Spinal cord (tissue), 10 donors: ENCODE results near the gene BMP6. TPM values are rescaled to one million over a fixed set of nuclear protein-coding genes. Genes with fewer than 3 reads are reported as not detected.
A peak's percentile ranks its signal among the peaks of the same experiment; 100 is the strongest.
"Not testable (repeated sequence)": the region's sequence is repeated elsewhere in the genome, so short reads cannot be mapped to it uniquely, and the experiment has no call there.

ENCODE experiments used
- DNase-seq, 6 donors: peaks; one replicate each; pipeline versions ENCODE4 v3.0.0 to v3.0.0-alpha.2; 2013 to 2015; ENCODE audit warnings: low spot score in 6 of 6, low read depth in 4 of 6
- H3K27ac ChIP-seq: one replicate; pipeline ENCODE4 v1.5.1; 2013; ENCODE audit warnings: low read depth, low read length, control low read depth
- H3K27me3 ChIP-seq: one replicate; pipeline ENCODE4 v1.6.1; 2013; ENCODE audit warnings: low read length; ENCODE audit not compliant: control insufficient read depth, insufficient read depth
- H3K36me3 ChIP-seq: one replicate; pipeline ENCODE4 v1.6.1; 2013; ENCODE audit warnings: low read length; ENCODE audit not compliant: control insufficient read depth, insufficient read depth
- H3K4me1 ChIP-seq: one replicate; pipeline ENCODE4 v1.6.1; 2013; ENCODE audit warnings: low read length; ENCODE audit not compliant: control insufficient read depth, insufficient read depth
- H3K4me3 ChIP-seq: one replicate; pipeline ENCODE4 v1.5.1; 2013; ENCODE audit warnings: low read depth, low read length, control low read depth
- H3K9me3 ChIP-seq: one replicate; pipeline ENCODE4 v1.6.1; 2013; ENCODE audit warnings: low read length; ENCODE audit not compliant: control insufficient read depth, insufficient read depth
- WGBS: methylation state at CpG from one replicate; pipeline ENCODE4 v1.1.5; 2013; ENCODE audit warnings: missing lambda C conversion rate; ENCODE audit not compliant: insufficient coverage; 5-methylcytosine and 5-hydroxymethylcytosine counted together
- polyA plus RNA-seq, 2 donors: library from polyadenylated mRNA; unstranded; fragments of 120-200 nt; gene quantifications; one replicate each; pipeline ENCODE4 v1.2.1, GENCODE V29; 2013; ENCODE audit not compliant: insufficient read length in 2 of 2
- total RNA-seq, 2 donors: library from RNA; depleted of rRNA in 1 of 2; stranded (reverse); fragments of 120-200 nt in 1 of 2; fragments of >200 nt in 1 of 2; gene quantifications; one replicate each; pipeline versions ENCODE4 v1.2.3 to v1.2.4, GENCODE V29; 2013 to 2014
- donor health status: healthy.

BMP6 gene
- total and polyA plus RNA-seq, 4 donors = 13.6 to 93.3 (median 24.1) TPM

DNA sequence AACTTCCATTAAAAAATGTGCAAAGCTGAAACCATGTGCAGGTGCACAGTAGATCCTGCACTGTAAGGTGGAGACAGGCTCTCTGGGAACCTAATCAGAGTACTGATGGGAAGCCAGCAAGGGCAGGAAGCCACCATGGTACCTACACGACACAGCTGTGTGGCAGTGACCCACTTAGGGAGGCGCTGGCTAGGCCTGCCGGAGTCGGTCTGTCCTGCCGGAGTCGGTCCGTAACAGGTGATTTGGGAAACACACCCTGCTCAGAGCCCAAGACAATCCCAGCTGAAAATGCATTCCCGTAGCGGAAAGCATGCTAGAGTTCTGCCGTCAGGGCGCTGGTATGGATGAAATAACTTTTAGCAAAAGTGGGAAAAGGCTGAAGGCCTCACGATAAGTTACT is 167.4 kb downstream of the BMP6 start:
- peaks cover 45% of the 10 kb centered on the region for H3K36me3 ChIP-seq
- no peak overlapping the region for H3K4me3 ChIP-seq
- H3K27me3 ChIP-seq = no peaks in the 10 kb centered on the region
- H3K27ac ChIP-seq = no peak overlapping the region
- no peak for DNase-seq
- no peaks in the 10 kb centered on the region for H3K9me3 ChIP-seq
- 95% methylated on average over 10 of the region's 12 CpGs for WGBS
- peaks cover 13% of the 10 kb centered on the region for H3K4me1 ChIP-seq

DNA sequence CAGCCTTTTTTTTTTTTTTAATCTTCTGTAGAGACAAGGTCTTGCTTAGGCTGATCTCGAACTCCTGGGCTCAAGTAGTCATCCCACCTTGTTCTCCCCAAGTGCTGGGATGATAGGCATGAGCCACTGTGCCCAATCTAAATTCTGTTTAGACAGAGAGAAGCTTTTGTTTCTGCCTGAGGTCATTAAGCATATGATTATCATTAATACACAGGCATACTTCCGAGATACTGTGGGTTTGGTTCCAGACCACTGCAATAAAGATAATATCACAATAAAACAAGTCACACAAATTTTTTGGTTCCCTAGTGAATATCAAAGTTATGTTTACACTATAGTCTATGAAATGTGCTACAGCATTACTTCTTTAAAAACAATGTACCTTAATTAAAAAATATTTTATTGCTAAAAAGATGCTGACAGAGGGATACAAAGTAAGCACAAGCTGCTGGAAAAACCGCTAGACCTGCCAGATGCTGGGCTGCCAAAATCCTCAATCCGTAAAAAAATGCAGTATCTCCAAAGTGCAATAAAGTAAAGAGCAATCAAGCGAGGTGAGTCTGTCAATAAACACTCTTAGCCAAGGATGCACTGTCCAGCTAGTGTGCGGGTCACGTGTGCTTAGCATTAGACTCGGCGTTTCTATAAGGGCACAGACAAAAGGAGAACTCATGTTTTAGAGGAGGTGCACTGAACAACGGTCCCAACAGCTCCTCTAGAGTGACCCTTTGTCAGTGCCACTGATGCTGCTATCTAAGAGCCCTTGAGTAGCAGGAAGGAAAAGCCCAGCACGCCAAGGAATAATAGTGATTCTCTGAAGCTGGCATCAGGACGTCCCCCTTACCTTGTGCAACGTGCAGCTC is 168.6 kb downstream of the BMP6 start:
- no peak for DNase-seq

DNA sequence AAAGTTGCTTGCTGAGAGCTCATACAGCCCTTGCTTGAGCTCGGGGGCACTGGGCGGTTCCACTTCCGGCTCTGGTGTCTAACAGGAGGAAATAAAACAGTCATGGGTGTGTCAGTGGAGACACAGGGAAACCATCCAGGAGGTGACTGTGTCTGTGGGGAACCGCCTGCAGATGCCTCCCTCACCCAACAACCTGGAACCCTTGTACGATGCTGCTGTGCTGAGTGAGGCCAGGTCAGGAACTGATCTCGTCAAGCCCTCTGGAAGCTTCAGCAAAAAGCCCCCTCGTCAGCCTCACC is 169.2 kb downstream of the BMP6 start:
- no peak for DNase-seq
- Histone ChIP-seq H3K27ac (no peak overlapping the region), H3K36me3 (peaks cover 41% of the 10 kb centered on the region), H3K4me1 (peaks cover 13% of the 10 kb centered on the region), H3K9me3 (no peaks in the 10 kb centered on the region), H3K4me3 (no peak overlapping the region), H3K27me3 (no peaks in the 10 kb centered on the region)
- 98% methylated on average over 7 of the region's 7 CpGs for WGBS

More for the DNA sequence above, 168.6 kb downstream of the BMP6 start:
- Histone ChIP-seq H3K27ac (no peak overlapping the region), H3K27me3 (no peaks in the 10 kb centered on the region), H3K9me3 (no peaks in the 10 kb centered on the region), H3K36me3 (peaks cover 43% of the 10 kb centered on the region), H3K4me1 (peaks cover 13% of the 10 kb centered on the region), H3K4me3 (no peak overlapping the region)
- WGBS = 90% methylated on average over 11 of the region's 13 CpGs

DNA sequence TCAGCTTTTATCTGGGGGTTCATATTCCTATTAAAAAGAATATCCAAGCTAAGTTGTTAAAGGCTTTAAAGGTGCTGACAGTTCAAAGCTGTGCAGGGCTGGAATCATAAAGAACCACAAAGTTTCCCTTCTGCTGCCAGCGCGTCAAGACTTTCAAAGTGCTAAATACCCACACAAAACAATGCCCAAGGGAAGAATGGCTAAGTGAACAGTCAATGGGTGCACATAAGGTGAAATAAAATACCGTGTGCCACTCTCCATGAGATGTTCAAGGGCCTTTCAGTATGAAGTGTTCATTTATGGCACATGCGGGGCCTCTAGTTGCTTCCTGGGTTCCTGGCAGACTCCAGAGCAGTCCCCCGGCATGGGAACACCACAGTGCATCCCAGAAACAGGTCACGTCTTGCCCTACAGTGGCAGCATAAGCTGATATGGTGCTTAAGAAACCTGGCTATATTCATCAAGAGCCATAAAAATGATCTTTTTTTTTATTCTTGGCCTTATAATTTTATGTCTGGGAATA is 170.6 kb downstream of the BMP6 start:
- Histone ChIP-seq H3K4me1 (peaks cover under 1% of the 10 kb centered on the region), H3K4me3 (no peak overlapping the region), H3K36me3 (peaks cover 41% of the 10 kb centered on the region), H3K9me3 (no peaks in the 10 kb centered on the region), H3K27me3 (no peaks in the 10 kb centered on the region), H3K27ac (no peak overlapping the region)
- 67% methylated on average over 3 of the region's 6 CpGs for WGBS
- no peak for DNase-seq

DNA sequence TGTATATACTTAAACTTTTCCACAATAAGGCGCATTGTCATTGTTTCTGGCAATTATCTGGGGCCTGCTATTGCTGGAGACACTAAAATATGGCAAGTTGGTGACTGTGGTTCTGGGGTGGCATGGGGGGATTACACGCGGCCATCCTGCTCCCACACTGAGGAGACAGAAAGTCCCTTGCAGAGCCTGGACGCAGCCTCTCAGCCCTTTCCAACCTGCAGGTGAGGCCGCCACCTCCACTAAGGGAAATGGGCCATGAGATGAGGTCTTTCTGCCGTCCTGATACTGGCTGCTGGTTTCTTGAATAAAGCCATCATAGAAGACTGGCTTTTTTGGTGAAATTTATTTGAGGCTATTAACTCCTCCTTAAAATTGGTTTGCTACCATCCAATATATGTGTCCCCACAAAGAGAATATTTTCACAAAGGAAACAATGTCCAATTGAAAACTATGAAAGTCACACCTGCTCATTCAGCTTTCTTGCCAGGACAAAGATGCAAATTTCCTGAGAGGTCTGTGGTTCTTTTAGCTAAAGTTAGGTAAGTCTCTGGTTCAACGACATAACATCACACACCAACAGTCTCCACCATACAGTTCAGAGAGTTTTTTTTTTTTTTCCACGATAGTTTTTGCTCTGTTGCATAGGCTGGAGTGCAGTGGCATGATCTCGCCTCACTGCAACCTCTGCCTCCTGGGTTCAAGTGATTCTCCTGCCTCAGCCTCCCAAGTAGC is 171.7 kb downstream of the BMP6 start:
- no peak for DNase-seq
- H3K27ac ChIP-seq = no peak overlapping the region
- H3K36me3 ChIP-seq = peaks cover 48% of the 10 kb centered on the region
- H3K4me1 ChIP-seq = no peaks in the 10 kb centered on the region
- no peaks in the 10 kb centered on the region for H3K9me3 ChIP-seq
- no peak overlapping the region for H3K4me3 ChIP-seq
- H3K27me3 ChIP-seq = no peaks in the 10 kb centered on the region
- 100% methylated on average over 4 of the region's 9 CpGs for WGBS

DNA sequence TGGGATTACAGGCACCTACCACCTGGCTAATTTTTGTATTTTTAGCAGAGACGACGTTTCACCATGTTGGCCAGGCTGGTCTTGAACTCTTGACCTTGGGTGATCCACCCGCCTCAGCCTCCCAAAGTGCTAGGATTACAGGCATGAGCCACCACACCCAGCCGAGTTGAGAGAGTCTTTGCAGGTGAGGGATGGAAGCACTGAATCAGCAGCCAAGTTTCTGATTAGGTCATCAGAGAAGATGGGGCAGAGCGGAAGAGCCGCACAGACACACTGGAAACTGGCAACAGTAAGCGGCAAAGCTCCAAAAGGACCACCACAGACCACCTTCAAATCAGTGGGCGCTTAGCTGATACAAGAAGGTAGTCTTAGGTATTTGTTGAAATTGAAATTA is 172.3 kb downstream of the BMP6 start:
- H3K27me3 ChIP-seq, H3K4me3 ChIP-seq, H3K4me1 ChIP-seq, DNase-seq, H3K27ac ChIP-seq, H3K9me3 ChIP-seq: not testable (repeated sequence)
- peaks cover 51% of the 10 kb centered on the region for H3K36me3 ChIP-seq
- WGBS = 95% methylated on average over 7 of the region's 8 CpGs

DNA sequence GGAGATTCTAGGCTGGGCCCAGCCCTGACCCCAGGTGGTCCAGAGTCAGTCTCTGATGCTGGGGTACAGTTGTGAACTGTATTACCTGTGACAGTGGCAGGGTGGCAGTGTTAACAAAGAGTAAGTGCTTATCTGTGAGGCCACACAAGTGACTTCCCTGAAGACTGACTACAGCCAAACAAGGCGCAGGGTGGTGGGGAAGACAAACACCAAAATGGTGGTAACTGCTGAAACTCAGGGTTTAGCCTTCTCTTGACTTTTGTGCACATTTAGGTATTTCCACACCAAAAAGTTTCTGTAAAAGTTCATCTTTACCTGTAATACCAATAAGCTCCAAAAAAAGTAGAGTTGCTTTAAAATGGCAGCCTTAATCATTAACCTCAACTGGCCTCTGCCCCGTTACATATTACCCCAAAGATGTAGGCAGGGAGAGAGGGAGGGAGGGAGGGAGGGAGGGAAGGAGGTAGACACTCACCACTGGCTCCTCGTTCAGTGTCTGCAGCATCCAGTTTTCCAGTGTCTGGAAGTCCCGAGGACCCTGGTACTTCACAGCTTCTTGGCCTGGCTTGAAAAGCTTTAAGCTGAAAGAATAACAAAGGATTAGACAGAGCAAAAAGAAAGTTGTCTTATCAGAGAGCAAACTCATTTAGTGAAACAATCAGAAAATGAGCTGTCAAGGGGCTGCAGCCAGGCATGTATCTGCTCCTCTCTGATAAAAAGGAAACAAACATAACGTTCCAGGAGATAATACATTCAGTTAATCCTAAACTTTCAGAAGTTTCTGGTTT is 173.4 kb downstream of the BMP6 start:
- peak in 1 of 6 donors; percentile 17 for DNase-seq
- Histone ChIP-seq H3K4me1 (no peaks in the 10 kb centered on the region), H3K9me3 (no peaks in the 10 kb centered on the region), H3K27me3 (no peaks in the 10 kb centered on the region), H3K36me3 (peaks cover 48% of the 10 kb centered on the region), H3K27ac (no peak overlapping the region), H3K4me3 (no peak overlapping the region)
- WGBS = 53% methylated on average over 4 of the region's 5 CpGs

DNA sequence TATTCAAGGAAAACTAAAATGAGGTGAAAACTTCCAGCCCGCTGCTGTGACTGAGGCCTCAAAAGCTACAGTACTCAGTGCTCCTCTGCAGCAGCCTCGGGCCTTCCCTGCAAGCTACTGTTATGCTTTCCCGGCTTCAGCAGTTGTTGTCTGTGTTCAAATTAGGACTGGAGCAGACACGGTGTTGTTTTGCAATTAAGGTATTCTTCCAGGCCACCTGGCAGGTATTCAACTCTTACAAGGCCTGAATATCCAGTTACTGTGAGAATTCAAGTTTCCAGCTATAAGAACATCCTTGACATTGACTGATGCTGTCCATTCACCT is 174.0 kb downstream of the BMP6 start:
- Histone ChIP-seq H3K4me1 (no peaks in the 10 kb centered on the region), H3K27ac (no peak overlapping the region), H3K4me3 (no peak overlapping the region), H3K36me3 (peaks cover 49% of the 10 kb centered on the region), H3K9me3 (no peaks in the 10 kb centered on the region), H3K27me3 (no peaks in the 10 kb centered on the region)
- no peak for DNase-seq
- WGBS = 70% methylated on average over 2 of the region's 4 CpGs

DNA sequence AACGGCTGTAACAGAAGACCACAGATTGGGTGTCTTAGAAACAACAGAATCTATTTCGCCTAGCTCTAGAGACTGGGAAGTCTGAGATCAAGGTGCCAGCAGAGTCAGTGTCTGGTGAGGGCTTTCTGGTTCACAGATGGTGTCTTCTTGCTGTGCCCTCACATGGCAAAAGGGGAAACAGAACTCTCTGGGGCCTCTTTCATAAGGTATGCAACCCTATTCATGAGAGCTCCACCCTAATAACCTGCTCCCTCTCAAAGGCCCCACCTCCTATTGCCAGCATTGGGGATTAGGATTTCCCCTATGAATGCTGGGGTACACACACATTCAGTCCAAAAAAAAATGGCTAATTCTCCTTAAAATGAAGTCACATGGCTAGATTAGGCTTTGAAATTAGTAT is 174.7 kb downstream of the BMP6 start:
- Histone ChIP-seq H3K27ac (no peak overlapping the region), H3K9me3 (no peaks in the 10 kb centered on the region), H3K4me3 (no peak overlapping the region), H3K36me3 (peaks cover 41% of the 10 kb centered on the region), H3K4me1 (no peaks in the 10 kb centered on the region), H3K27me3 (no peaks in the 10 kb centered on the region)
- 92% methylated on average over 2 of the region's 2 CpGs for WGBS
- DNase-seq = no peak
